HEK293 (cell line): ENCODE measurements around the gene COQ6.

ENCODE experiments used
- CTCF ChIA-PET: fragments of 350-600 bp; formaldehyde crosslinking; extraction: SDS; loops from one replicate; lab custom pipeline; 2021; ENCODE audit warnings: antibody characterized with exemption; lab: Yijun Ruan, JAX
- POLR2A ChIA-PET: fragments of 300-600 bp; formaldehyde crosslinking; extraction: SDS; loops from one replicate; lab custom pipeline; 2020; ENCODE audit warnings: antibody characterized with exemption, inconsistent platforms; lab: Yijun Ruan, JAX
- H3K27ac ChIP-seq: fragments of 200-500 bp; sonication (Bioruptor generic); 2 replicates; pipeline ENCODE4 v1.5.1; 2014; ENCODE audit warnings: low read depth, low read length, control low read depth, inconsistent platforms; ENCODE audit errors: extremely low read depth
- H3K36me3 ChIP-seq, 2 experiments: fragments of 200-500 bp in 1 of 2; sonication (Bioruptor generic) in 1 of 2; 1 replicate in 1 of 2; 2 replicates in 1 of 2; pipeline ENCODE4 v1.5.1; 2014 to 2017; ENCODE audit warnings: inconsistent platforms in 2 of 2, low read length in 2 of 2; ENCODE audit not compliant: control insufficient read depth in 2 of 2, insufficient read depth in 1 of 2
- H3K4me1 ChIP-seq: fragments of 200-500 bp; sonication (Bioruptor generic); 2 replicates; pipeline ENCODE4 v1.5.1; 2014; ENCODE audit warnings: mild to moderate bottlenecking, low read length, inconsistent platforms; ENCODE audit not compliant: control insufficient read depth, insufficient read depth
- H3K4me3 ChIP-seq: 2 replicates; pipeline ENCODE4 v1.5.1; 2011; ENCODE audit warnings: low read depth, mild to moderate bottlenecking, control low read depth, low read length, moderate library complexity
- H3K9me3 ChIP-seq: fragments of 200-500 bp; sonication (Bioruptor generic); 2 replicates; pipeline ENCODE4 v1.5.1; 2014; ENCODE audit warnings: low read depth, low read length, inconsistent platforms; ENCODE audit not compliant: control insufficient read depth, insufficient read depth
- HOXA7 ChIP-seq: sonication (generic); formaldehyde crosslinking; IDR thresholded peaks from 2 replicates; pipeline ENCODE4 v1.8.1; 2022; ENCODE audit warnings: missing genetic modification reagents, borderline replicate concordance
- HOXD13 ChIP-seq: sonication (generic); formaldehyde crosslinking; IDR thresholded peaks from 2 replicates; pipeline ENCODE4 v1.8.0; 2022; ENCODE audit warnings: missing genetic modification reagents, borderline replicate concordance
- KLF1 ChIP-seq: fragments of 450-650 bp; formaldehyde crosslinking; IDR thresholded peaks from 2 replicates; pipeline ENCODE4 v1.5.1; 2016; ENCODE audit warnings: missing biosample characterization, missing genetic modification characterization
- KLF8 ChIP-seq: fragments of 450-650 bp; formaldehyde crosslinking; IDR thresholded peaks from 2 replicates; pipeline ENCODE4 v1.5.1; 2016; ENCODE audit warnings: missing biosample characterization, missing genetic modification characterization
- REPIN1 ChIP-seq: fragments of 450-650 bp; formaldehyde crosslinking; IDR thresholded peaks from 2 replicates; pipeline ENCODE4 v1.5.1; 2017; ENCODE audit warnings: missing biosample characterization, missing genetic modification characterization, low read depth
- TCF7L2 ChIP-seq: IDR thresholded peaks from 2 replicates; pipeline ENCODE4 v1.6.1; 2011; ENCODE audit warnings: low read depth, mild to moderate bottlenecking, inconsistent platforms, low read length, moderate library complexity, borderline replicate concordance
- TRIM28 ChIP-seq: IDR thresholded peaks from 2 replicates; pipeline ENCODE4 v1.6.1; 2011; ENCODE audit warnings: low read length, control low read depth, borderline replicate concordance
- WT1 ChIP-seq: fragments of 450-650 bp; formaldehyde crosslinking; IDR thresholded peaks from 2 replicates; pipeline ENCODE4 v1.5.1; 2016; ENCODE audit warnings: missing biosample characterization, missing genetic modification characterization
- ZFP37 ChIP-seq: fragments of 450-650 bp; formaldehyde crosslinking; IDR thresholded peaks from 2 replicates; pipeline ENCODE4 v1.5.1; 2016; ENCODE audit warnings: missing biosample characterization, missing genetic modification characterization
- ZNF169 ChIP-seq: fragments of 450-650 bp; formaldehyde crosslinking; IDR thresholded peaks from 2 replicates; pipeline ENCODE4 v1.5.1; 2016; ENCODE audit warnings: missing biosample characterization, missing genetic modification characterization
- ZNF214 ChIP-seq: fragments of 450-650 bp; formaldehyde crosslinking; IDR thresholded peaks from 2 replicates; pipeline ENCODE4 v1.5.1; 2017; ENCODE audit warnings: missing biosample characterization, mild to moderate bottlenecking, missing genetic modification characterization, borderline replicate concordance
- ZNF223 ChIP-seq: fragments of 450-650 bp; formaldehyde crosslinking; IDR thresholded peaks from 2 replicates; pipeline ENCODE4 v1.5.1; 2016; ENCODE audit warnings: missing biosample characterization, missing genetic modification characterization
- ZNF366 ChIP-seq: fragments of 450-650 bp; formaldehyde crosslinking; conservative IDR thresholded peaks from 2 replicates; pipeline ENCODE4 v1.5.1; 2016; ENCODE audit warnings: missing biosample characterization, missing genetic modification characterization
- ZNF391 ChIP-seq: fragments of 450-650 bp; formaldehyde crosslinking; IDR thresholded peaks from 2 replicates; pipeline ENCODE4 v1.5.1; 2016; ENCODE audit warnings: low read depth, missing biosample characterization, missing genetic modification characterization, borderline replicate concordance
- ZNF747 ChIP-seq: fragments of 450-650 bp; formaldehyde crosslinking; IDR thresholded peaks from 2 replicates; pipeline ENCODE4 v1.5.1; 2016; ENCODE audit warnings: missing biosample characterization, missing genetic modification characterization
- TF ChIP-seq, protein P1 (sequence below): fragments of 450-650 bp; formaldehyde crosslinking; conservative IDR thresholded peaks from 2 replicates; pipeline ENCODE4 v1.5.1; 2016; ENCODE audit warnings: low read depth, missing biosample characterization, missing genetic modification characterization
- TF ChIP-seq, protein P2 (sequence below): fragments of 450-650 bp; formaldehyde crosslinking; IDR thresholded peaks from 2 replicates; pipeline ENCODE4 v1.5.1; 2017; ENCODE audit warnings: missing biosample characterization, missing genetic modification characterization
- TF ChIP-seq, protein P3 (sequence below): fragments of 450-650 bp; formaldehyde crosslinking; optimal IDR thresholded peaks from 2 replicates; pipeline ENCODE3; 2016; ENCODE audit warnings: missing biosample characterization, mild to moderate bottlenecking, missing genetic modification characterization
- TF ChIP-seq, protein P4 (sequence below): fragments of 450-650 bp; IDR thresholded peaks from 2 replicates; pipeline ENCODE4 v1.5.1; 2018; ENCODE audit warnings: missing biosample characterization, missing genetic modification characterization
- TF ChIP-seq, protein P5 (sequence below): fragments of 450-650 bp; formaldehyde crosslinking; IDR thresholded peaks from 2 replicates; pipeline ENCODE4 v1.5.1; 2016; ENCODE audit warnings: missing biosample characterization, missing genetic modification characterization
- TF ChIP-seq, protein P6 (sequence below): fragments of 450-650 bp; formaldehyde crosslinking; IDR thresholded peaks from 2 replicates; pipeline ENCODE4 v1.5.1; 2017; ENCODE audit warnings: missing biosample characterization, missing genetic modification characterization
- TF ChIP-seq, protein P7 (sequence below): fragments of 450-650 bp; formaldehyde crosslinking; IDR thresholded peaks from 2 replicates; pipeline ENCODE4 v1.5.1; 2016; ENCODE audit warnings: missing biosample characterization, missing genetic modification characterization

The COQ6 gene

DNA sequence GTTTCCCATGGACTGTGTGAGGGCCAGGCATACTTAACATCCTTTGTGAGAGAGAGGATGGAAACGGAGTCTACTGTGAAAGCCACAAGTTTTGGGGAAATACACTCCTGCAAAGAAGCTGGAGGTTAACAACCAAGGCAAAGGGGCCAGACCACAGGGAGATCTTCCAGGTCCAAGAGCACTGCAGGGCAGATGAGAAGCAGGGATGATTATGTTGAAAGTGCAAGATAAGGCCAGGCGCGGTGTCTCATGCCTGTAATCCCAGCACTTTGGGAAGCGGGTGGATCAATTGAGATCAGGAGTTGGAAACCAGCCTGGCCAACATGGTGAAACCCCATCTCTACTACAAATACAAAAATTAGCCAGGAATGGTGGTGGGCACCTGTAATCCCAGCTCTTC, 15.1 kb downstream of the COQ6 start (continued):
- TF ChIP-seq, protein P1, sequence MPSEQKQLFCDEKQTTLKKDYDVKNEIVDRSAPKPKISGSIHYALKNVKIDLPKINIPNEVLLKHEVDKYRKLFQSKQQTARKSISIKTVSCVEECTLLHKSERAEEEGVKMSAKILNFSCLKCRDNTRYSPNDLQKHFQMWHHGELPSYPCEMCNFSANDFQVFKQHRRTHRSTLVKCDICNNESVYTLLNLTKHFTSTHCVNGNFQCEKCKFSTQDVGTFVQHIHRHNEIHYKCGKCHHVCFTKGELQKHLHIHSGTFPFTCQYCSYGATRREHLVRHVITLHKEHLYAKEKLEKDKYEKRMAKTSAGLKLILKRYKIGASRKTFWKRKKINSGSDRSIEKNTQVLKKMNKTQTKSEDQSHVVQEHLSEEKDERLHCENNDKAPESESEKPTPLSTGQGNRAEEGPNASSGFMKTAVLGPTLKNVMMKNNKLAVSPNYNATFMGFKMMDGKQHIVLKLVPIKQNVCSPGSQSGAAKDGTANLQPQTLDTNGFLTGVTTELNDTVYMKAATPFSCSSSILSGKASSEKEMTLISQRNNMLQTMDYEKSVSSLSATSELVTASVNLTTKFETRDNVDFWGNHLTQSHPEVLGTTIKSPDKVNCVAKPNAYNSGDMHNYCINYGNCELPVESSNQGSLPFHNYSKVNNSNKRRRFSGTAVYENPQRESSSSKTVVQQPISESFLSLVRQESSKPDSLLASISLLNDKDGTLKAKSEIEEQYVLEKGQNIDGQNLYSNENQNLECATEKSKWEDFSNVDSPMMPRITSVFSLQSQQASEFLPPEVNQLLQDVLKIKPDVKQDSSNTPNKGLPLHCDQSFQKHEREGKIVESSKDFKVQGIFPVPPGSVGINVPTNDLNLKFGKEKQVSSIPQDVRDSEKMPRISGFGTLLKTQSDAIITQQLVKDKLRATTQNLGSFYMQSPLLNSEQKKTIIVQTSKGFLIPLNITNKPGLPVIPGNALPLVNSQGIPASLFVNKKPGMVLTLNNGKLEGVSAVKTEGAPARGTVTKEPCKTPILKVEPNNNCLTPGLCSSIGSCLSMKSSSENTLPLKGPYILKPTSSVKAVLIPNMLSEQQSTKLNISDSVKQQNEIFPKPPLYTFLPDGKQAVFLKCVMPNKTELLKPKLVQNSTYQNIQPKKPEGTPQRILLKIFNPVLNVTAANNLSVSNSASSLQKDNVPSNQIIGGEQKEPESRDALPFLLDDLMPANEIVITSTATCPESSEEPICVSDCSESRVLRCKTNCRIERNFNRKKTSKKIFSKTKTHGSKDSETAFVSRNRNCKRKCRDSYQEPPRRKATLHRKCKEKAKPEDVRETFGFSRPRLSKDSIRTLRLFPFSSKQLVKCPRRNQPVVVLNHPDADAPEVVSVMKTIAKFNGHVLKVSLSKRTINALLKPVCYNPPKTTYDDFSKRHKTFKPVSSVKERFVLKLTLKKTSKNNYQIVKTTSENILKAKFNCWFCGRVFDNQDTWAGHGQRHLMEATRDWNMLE: no peak
- TF ChIP-seq, protein P2, sequence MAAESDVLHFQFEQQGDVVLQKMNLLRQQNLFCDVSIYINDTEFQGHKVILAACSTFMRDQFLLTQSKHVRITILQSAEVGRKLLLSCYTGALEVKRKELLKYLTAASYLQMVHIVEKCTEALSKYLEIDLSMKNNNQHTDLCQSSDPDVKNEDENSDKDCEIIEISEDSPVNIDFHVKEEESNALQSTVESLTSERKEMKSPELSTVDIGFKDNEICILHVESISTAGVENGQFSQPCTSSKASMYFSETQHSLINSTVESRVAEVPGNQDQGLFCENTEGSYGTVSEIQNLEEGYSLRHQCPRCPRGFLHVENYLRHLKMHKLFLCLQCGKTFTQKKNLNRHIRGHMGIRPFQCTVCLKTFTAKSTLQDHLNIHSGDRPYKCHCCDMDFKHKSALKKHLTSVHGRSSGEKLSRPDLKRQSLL (tag by site-specific recombination): no peak
- TF ChIP-seq, protein P3, sequence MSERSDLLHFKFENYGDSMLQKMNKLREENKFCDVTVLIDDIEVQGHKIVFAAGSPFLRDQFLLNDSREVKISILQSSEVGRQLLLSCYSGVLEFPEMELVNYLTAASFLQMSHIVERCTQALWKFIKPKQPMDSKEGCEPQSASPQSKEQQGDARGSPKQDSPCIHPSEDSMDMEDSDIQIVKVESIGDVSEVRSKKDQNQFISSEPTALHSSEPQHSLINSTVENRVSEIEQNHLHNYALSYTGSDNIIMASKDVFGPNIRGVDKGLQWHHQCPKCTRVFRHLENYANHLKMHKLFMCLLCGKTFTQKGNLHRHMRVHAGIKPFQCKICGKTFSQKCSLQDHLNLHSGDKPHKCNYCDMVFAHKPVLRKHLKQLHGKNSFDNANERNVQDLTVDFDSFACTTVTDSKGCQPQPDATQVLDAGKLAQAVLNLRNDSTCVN (tag by site-specific recombination): no peak
- TF ChIP-seq, protein P4, sequence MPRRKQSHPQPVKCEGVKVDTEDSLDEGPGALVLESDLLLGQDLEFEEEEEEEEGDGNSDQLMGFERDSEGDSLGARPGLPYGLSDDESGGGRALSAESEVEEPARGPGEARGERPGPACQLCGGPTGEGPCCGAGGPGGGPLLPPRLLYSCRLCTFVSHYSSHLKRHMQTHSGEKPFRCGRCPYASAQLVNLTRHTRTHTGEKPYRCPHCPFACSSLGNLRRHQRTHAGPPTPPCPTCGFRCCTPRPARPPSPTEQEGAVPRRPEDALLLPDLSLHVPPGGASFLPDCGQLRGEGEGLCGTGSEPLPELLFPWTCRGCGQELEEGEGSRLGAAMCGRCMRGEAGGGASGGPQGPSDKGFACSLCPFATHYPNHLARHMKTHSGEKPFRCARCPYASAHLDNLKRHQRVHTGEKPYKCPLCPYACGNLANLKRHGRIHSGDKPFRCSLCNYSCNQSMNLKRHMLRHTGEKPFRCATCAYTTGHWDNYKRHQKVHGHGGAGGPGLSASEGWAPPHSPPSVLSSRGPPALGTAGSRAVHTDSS (tag by site-specific recombination): no peak
- no peak for TF ChIP-seq HOXD13 (CRISPR knock-in tag)
- TF ChIP-seq, protein P5, sequence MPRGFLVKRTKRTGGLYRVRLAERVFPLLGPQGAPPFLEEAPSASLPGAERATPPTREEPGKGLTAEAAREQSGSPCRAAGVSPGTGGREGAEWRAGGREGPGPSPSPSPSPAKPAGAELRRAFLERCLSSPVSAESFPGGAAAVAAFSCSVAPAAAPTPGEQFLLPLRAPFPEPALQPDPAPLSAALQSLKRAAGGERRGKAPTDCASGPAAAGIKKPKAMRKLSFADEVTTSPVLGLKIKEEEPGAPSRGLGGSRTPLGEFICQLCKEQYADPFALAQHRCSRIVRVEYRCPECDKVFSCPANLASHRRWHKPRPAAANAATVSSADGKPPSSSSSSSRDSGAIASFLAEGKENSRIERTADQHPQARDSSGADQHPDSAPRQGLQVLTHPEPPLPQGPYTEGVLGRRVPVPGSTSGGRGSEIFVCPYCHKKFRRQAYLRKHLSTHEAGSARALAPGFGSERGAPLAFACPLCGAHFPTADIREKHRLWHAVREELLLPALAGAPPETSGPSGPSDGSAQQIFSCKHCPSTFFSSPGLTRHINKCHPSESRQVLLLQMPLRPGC (tag by site-specific recombination): no peak
- no peak for TF ChIP-seq TRIM28

DNA sequence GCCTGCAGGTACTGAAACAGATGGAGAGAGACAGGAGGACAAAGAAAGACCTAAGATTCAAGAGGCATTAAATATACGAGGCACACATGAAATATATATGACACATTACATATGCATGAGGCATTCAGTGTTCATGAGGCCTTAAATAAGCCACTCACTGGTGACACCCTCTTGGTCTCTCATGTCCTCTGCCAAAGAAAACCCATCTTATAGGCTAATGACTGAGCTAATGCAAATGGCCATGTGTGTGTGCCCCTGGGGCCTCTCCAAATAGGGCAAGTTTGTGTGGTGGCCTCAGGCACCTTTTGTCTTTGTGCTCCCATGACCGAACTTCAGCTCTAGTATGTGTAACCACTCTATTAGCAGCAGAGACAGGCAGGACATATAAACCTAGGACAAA, 18.8 kb downstream of the COQ6 start:
- Histone ChIP-seq H3K4me3 (no peak overlapping the region), H3K27ac (no peak overlapping the region), H3K4me1 (peaks cover 3% of the 10 kb centered on the region; the same call in 1 of the 2 replicates), H3K36me3 (peaks cover 5 to 26% of the 10 kb centered on the region in 2 experiments; a peak in 2 of 3 replicates), H3K9me3 (no peaks in the 10 kb centered on the region)
- CTCF ChIA-PET: no interaction called here
- POLR2A ChIA-PET: no interaction called here
- TF ChIP-seq HOXA7 (CRISPR knock-in tag) (no peak), TCF7L2 (no peak), ZNF214 (no peak), ZNF223 (no peak), REPIN1 (tag by site-specific recombination) (no peak), KLF8 (tag by site-specific recombination) (no peak), ZNF169 (tag by site-specific recombination) (no peak), WT1 (tag by site-specific recombination) (no peak), ZNF747 (no peak), ZFP37 (tag by site-specific recombination) (no peak), ZNF366 (tag by site-specific recombination) (no peak), ZNF391 (no peak), KLF1 (no peak)
- TF ChIP-seq, protein P2 (tag by site-specific recombination): no peak
- TF ChIP-seq, protein P6, sequence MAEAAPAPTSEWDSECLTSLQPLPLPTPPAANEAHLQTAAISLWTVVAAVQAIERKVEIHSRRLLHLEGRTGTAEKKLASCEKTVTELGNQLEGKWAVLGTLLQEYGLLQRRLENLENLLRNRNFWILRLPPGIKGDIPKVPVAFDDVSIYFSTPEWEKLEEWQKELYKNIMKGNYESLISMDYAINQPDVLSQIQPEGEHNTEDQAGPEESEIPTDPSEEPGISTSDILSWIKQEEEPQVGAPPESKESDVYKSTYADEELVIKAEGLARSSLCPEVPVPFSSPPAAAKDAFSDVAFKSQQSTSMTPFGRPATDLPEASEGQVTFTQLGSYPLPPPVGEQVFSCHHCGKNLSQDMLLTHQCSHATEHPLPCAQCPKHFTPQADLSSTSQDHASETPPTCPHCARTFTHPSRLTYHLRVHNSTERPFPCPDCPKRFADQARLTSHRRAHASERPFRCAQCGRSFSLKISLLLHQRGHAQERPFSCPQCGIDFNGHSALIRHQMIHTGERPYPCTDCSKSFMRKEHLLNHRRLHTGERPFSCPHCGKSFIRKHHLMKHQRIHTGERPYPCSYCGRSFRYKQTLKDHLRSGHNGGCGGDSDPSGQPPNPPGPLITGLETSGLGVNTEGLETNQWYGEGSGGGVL (tag by site-specific recombination): no peak
- TF ChIP-seq, protein P7, sequence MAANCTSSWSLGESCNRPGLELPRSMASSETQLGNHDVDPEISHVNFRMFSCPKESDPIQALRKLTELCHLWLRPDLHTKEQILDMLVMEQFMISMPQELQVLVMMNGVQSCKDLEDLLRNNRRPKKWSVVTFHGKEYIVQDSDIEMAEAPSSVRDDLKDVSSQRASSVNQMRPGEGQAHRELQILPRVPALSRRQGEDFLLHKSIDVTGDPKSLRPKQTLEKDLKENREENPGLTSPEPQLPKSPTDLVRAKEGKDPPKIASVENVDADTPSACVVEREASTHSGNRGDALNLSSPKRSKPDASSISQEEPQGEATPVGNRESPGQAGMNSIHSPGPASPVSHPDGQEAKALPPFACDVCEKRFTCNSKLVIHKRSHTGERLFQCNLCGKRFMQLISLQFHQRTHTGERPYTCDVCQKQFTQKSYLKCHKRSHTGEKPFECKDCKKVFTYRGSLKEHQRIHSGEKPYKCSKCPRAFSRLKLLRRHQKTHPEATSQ: no peak
